Measurements from ENCODE around the gene HDAC5.

The HDAC5 gene

GRCh38 chr17:44167181-44167861 lies 43.9 kb upstream of the HDAC5 start:
- H4K12ac ChIP-seq (ENCODE audit: low read depth, low read length), result no peak overlapping the region
- no peak overlapping the region for H2BK120ac ChIP-seq (ENCODE audit: insufficient read depth, low read length, poor library complexity)
- no peak overlapping the region for H3K18ac ChIP-seq (ENCODE audit: low read length)
- H3K4me1 ChIP-seq (ENCODE audit: control insufficient read depth in 1 of 2, insufficient read depth in 2 of 2, low read length in 2 of 2), result peaks cover 2 to 5% of the 10 kb centered on the region in 2 experiments
- no peak overlapping the region for H3K14ac ChIP-seq (ENCODE audit: low read length)
- no peak overlapping the region for H2BK12ac ChIP-seq (ENCODE audit: low read length)
- no peak overlapping the region for H3K4me2 ChIP-seq (ENCODE audit: low read length)
- no peak overlapping the region for H4K8ac ChIP-seq (ENCODE audit: low read depth, low read length)
- H3K4ac ChIP-seq (ENCODE audit: low read depth, low read length), result no peak overlapping the region
- H2AFZ ChIP-seq (ENCODE audit: insufficient read depth, low read length, poor library complexity), result no peak overlapping the region
- peaks cover under 1% of the 10 kb centered on the region in 2 experiments for H3K36me3 ChIP-seq (ENCODE audit: control insufficient read depth in 1 of 2, insufficient read depth in 2 of 2, low read length in 2 of 2)
- H3K79me1 ChIP-seq (ENCODE audit: low read length), result no peaks in the 10 kb centered on the region
- no peak for DNase-seq
- H3K23ac ChIP-seq (ENCODE audit: low read length), result no peak overlapping the region
- H2AK5ac ChIP-seq (ENCODE audit: low read length), result no peak overlapping the region
- H4K91ac ChIP-seq (ENCODE audit: low read depth, low read length), result no peak overlapping the region
- no peak overlapping the region for H3K4me3 ChIP-seq (ENCODE audit: low read depth, low read length)
- H3K9ac ChIP-seq (ENCODE audit: low read length), result no peak overlapping the region
- H2BK5ac ChIP-seq (ENCODE audit: low read depth, low read length, poor library complexity), result no peak overlapping the region
- no peaks in the 10 kb centered on the region for H3K27me3 ChIP-seq (ENCODE audit: insufficient read depth, low read length)
- H3K79me2 ChIP-seq (ENCODE audit: control insufficient read depth, insufficient read depth, low read length, poor library complexity), result no peaks in the 10 kb centered on the region
- no peak overlapping the region for H3K27ac ChIP-seq (ENCODE audit: low read depth, low read length)
- WGBS (ENCODE audit: extremely low coverage, insufficient coverage, insufficient read length), result no CpG with 5 or more reads among the region's 7 CpGs
- no peaks in the 10 kb centered on the region for H3K9me3 ChIP-seq (ENCODE audit: insufficient read depth, low read depth, low read length)

GRCh38 chr17:44164476-44164875 lies 41.0 kb upstream of the HDAC5 start:
- H3K79me2 ChIP-seq (ENCODE audit: control insufficient read depth, insufficient read depth, low read length, poor library complexity), result no peaks in the 10 kb centered on the region
- H3K27me3 ChIP-seq (ENCODE audit: insufficient read depth, low read length), result no peaks in the 10 kb centered on the region
- H2AFZ ChIP-seq (ENCODE audit: insufficient read depth, low read length, poor library complexity), result no peak overlapping the region
- no CpG with 5 or more reads among the region's 1 CpG for WGBS (ENCODE audit: extremely low coverage, insufficient coverage, insufficient read length)
- no peak overlapping the region for H2BK12ac ChIP-seq (ENCODE audit: low read length)
- H3K23ac ChIP-seq (ENCODE audit: low read length), result no peak overlapping the region
- H4K12ac ChIP-seq (ENCODE audit: low read depth, low read length), result no peak overlapping the region
- no peak overlapping the region for H2AK5ac ChIP-seq (ENCODE audit: low read length)
- no peaks in the 10 kb centered on the region for H3K9me3 ChIP-seq (ENCODE audit: insufficient read depth, low read depth, low read length)
- DNase-seq, result no peak
- H4K91ac ChIP-seq (ENCODE audit: low read depth, low read length), result no peak overlapping the region
- peaks cover 14 to 17% of the 10 kb centered on the region in 2 experiments for H3K36me3 ChIP-seq (ENCODE audit: control insufficient read depth in 1 of 2, insufficient read depth in 2 of 2, low read length in 2 of 2)
- H3K18ac ChIP-seq (ENCODE audit: low read length), result no peak overlapping the region
- no peak overlapping the region for H2BK5ac ChIP-seq (ENCODE audit: low read depth, low read length, poor library complexity)
- no peaks in the 10 kb centered on the region for H3K79me1 ChIP-seq (ENCODE audit: low read length)
- H3K4ac ChIP-seq (ENCODE audit: low read depth, low read length), result no peak overlapping the region
- no peak overlapping the region for H2BK120ac ChIP-seq (ENCODE audit: insufficient read depth, low read length, poor library complexity)
- H4K8ac ChIP-seq (ENCODE audit: low read depth, low read length), result no peak overlapping the region
- H3K4me3 ChIP-seq (ENCODE audit: low read depth, low read length), result no peak overlapping the region
- H3K4me1 ChIP-seq (ENCODE audit: control insufficient read depth in 1 of 2, insufficient read depth in 2 of 2, low read length in 2 of 2), result peaks cover 2 to 3% of the 10 kb centered on the region in 2 experiments
- H3K4me2 ChIP-seq (ENCODE audit: low read length), result no peak overlapping the region
- H3K9ac ChIP-seq (ENCODE audit: low read length), result no peak overlapping the region
- H3K27ac ChIP-seq (ENCODE audit: low read depth, low read length), result no peak overlapping the region
- H3K14ac ChIP-seq (ENCODE audit: low read length), result no peak overlapping the region

- Histone ChIP-seq H3K23ac (ENCODE audit: low read length) (no peak overlapping the region), H3K79me2 (ENCODE audit: control insufficient read depth, insufficient read depth, low read length, poor library complexity) (no peaks in the 10 kb centered on the region), H3K9me3 (ENCODE audit: insufficient read depth, low read depth, low read length) (peaks cover 2% of the 10 kb centered on the region), H3K9ac (ENCODE audit: low read length) (no peak overlapping the region), H3K4me2 (ENCODE audit: low read length) (no peak overlapping the region), H4K8ac (ENCODE audit: low read depth, low read length) (no peak overlapping the region), H4K12ac (ENCODE audit: low read depth, low read length) (no peak overlapping the region), H2BK5ac (ENCODE audit: low read depth, low read length, poor library complexity) (no peak overlapping the region), H3K14ac (ENCODE audit: low read length) (no peak overlapping the region), H4K91ac (ENCODE audit: low read depth, low read length) (no peak overlapping the region), H3K4me1 (ENCODE audit: control insufficient read depth in 1 of 2, insufficient read depth in 2 of 2, low read length in 2 of 2) (peaks cover 0 to 5% of the 10 kb centered on the region in 2 experiments), H3K79me1 (ENCODE audit: low read length) (no peaks in the 10 kb centered on the region), H2BK12ac (ENCODE audit: low read length) (no peak overlapping the region), H3K27ac (ENCODE audit: low read depth, low read length) (no peak overlapping the region), H3K4me3 (ENCODE audit: low read depth, low read length) (no peak overlapping the region), H3K27me3 (ENCODE audit: insufficient read depth, low read length) (no peaks in the 10 kb centered on the region), H2AK5ac (ENCODE audit: low read length) (no peak overlapping the region), H3K36me3 (ENCODE audit: control insufficient read depth in 1 of 2, insufficient read depth in 2 of 2, low read length in 2 of 2) (peaks cover 37 to 39% of the 10 kb centered on the region in 2 experiments), H2BK120ac (ENCODE audit: insufficient read depth, low read length, poor library complexity) (no peak overlapping the region), H2AFZ (ENCODE audit: insufficient read depth, low read length, poor library complexity) (no peak overlapping the region), H3K4ac (ENCODE audit: low read depth, low read length) (no peak overlapping the region), H3K18ac (ENCODE audit: low read length) (no peak overlapping the region)
- no CpG with 5 or more reads among the region's 15 CpGs for WGBS (ENCODE audit: extremely low coverage, insufficient coverage, insufficient read length)
- no peak for DNase-seq
Measured at GRCh38 chr17:44159519-44160210, 36.2 kb upstream of the HDAC5 start.

GRCh38 chr17:44155488-44155887 lies 32.0 kb upstream of the HDAC5 start:
- no peak overlapping the region for H2BK120ac ChIP-seq (ENCODE audit: insufficient read depth, low read length, poor library complexity)
- H3K14ac ChIP-seq (ENCODE audit: low read length), result no peak overlapping the region
- H2BK5ac ChIP-seq (ENCODE audit: low read depth, low read length, poor library complexity), result no peak overlapping the region
- no peak overlapping the region for H2AFZ ChIP-seq (ENCODE audit: insufficient read depth, low read length, poor library complexity)
- no peak overlapping the region for H3K4ac ChIP-seq (ENCODE audit: low read depth, low read length)
- no peak overlapping the region for H2BK12ac ChIP-seq (ENCODE audit: low read length)
- no peak overlapping the region for H4K8ac ChIP-seq (ENCODE audit: low read depth, low read length)
- no peaks in the 10 kb centered on the region for H3K79me2 ChIP-seq (ENCODE audit: control insufficient read depth, insufficient read depth, low read length, poor library complexity)
- H3K36me3 ChIP-seq (ENCODE audit: control insufficient read depth in 1 of 2, insufficient read depth in 2 of 2, low read length in 2 of 2), result peaks cover 37 to 47% of the 10 kb centered on the region in 2 experiments
- H4K12ac ChIP-seq (ENCODE audit: low read depth, low read length), result no peak overlapping the region
- no peak for DNase-seq
- no peak overlapping the region for H2AK5ac ChIP-seq (ENCODE audit: low read length)
- H3K4me2 ChIP-seq (ENCODE audit: low read length), result no peak overlapping the region
- no peak overlapping the region for H3K18ac ChIP-seq (ENCODE audit: low read length)
- H3K9ac ChIP-seq (ENCODE audit: low read length), result peak overlapping the region; percentile 24
- no peaks in the 10 kb centered on the region for H3K79me1 ChIP-seq (ENCODE audit: low read length)
- H3K9me3 ChIP-seq (ENCODE audit: insufficient read depth, low read depth, low read length), result peaks cover 2% of the 10 kb centered on the region
- no peak overlapping the region for H3K23ac ChIP-seq (ENCODE audit: low read length)
- H3K27ac ChIP-seq (ENCODE audit: low read depth, low read length), result no peak overlapping the region
- H3K4me3 ChIP-seq (ENCODE audit: low read depth, low read length), result no peak overlapping the region
- H3K4me1 ChIP-seq (ENCODE audit: control insufficient read depth in 1 of 2, insufficient read depth in 2 of 2, low read length in 2 of 2), result peaks cover 0 to 5% of the 10 kb centered on the region in 2 experiments
- no CpG with 5 or more reads among the region's 2 CpGs for WGBS (ENCODE audit: extremely low coverage, insufficient coverage, insufficient read length)
- H4K91ac ChIP-seq (ENCODE audit: low read depth, low read length), result no peak overlapping the region
- H3K27me3 ChIP-seq (ENCODE audit: insufficient read depth, low read length), result no peaks in the 10 kb centered on the region
